NB4 (cell line): ENCODE data around the gene TMEM63C.

ENCODE experiments used
- DNase-seq: peaks from one replicate; pipeline ENCODE4 v3.0.0; 2010; ENCODE audit warnings: low read depth
- H3K4me3 ChIP-seq: one replicate; pipeline ENCODE4 v1.5.1; 2011; ENCODE audit warnings: mild to moderate bottlenecking, low read depth, low read length, moderate library complexity
- CTCF ChIP-seq: IDR thresholded peaks from one replicate; pipeline ENCODE4 v1.5.1; 2012; ENCODE audit warnings: low read depth, low read length
- MAX ChIP-seq: IDR thresholded peaks from 2 replicates; pipeline ENCODE4 v1.6.1; 2011; ENCODE audit warnings: low read depth, low read length
- MYC ChIP-seq: IDR thresholded peaks from 2 replicates; pipeline ENCODE4 v1.6.1; 2011; ENCODE audit warnings: low read depth, low read length
- POLR2A ChIP-seq: IDR thresholded peaks from 2 replicates; pipeline ENCODE4 v1.6.1; 2011; ENCODE audit warnings: mild to moderate bottlenecking; ENCODE audit not compliant: insufficient read length; ENCODE audit errors: extremely low read depth

Gene TMEM63C

GRCh38 chr14:77213679-77214016 lies 32.0 kb downstream of the TMEM63C start:
- no peak for TF ChIP-seq POLR2A
- no peak for TF ChIP-seq CTCF
- no peak for TF ChIP-seq MYC
- TF ChIP-seq MAX = no peak
- no peak overlapping the region for H3K4me3 ChIP-seq
- no peak for DNase-seq

- no peak for TF ChIP-seq MAX
- no peak for DNase-seq
- H3K4me3 ChIP-seq = no peak overlapping the region
These were observed 32.6 kb downstream of the TMEM63C start for GRCh38 chr14:77214216-77214615.

GRCh38 chr14:77217551-77217950 lies 36.0 kb downstream of the TMEM63C start:
- DNase-seq = no peak
- H3K4me3 ChIP-seq = no peak overlapping the region
- no peak for TF ChIP-seq POLR2A
- no peak for TF ChIP-seq MYC
- TF ChIP-seq CTCF = no peak
- no peak for TF ChIP-seq MAX

- TF ChIP-seq POLR2A = no peak
- TF ChIP-seq CTCF = no peak
- TF ChIP-seq MYC = no peak
- no peak for TF ChIP-seq MAX
- DNase-seq = no peak
These were observed 38.0 kb downstream of the TMEM63C start for GRCh38 chr14:77219591-77219990.

GRCh38 chr14:77220246-77221017 lies 38.8 kb downstream of the TMEM63C start:
- no peak overlapping the region for H3K4me3 ChIP-seq
- DNase-seq = no peak
- TF ChIP-seq CTCF (no peak), MYC (no peak), MAX (no peak), POLR2A (no peak)

More at GRCh38 chr14:77219591-77219990, 38.0 kb downstream of the TMEM63C start:
- H3K4me3 ChIP-seq = no peak overlapping the region

- no peak overlapping the region for H3K4me3 ChIP-seq
- DNase-seq = no peak
- no peak for TF ChIP-seq CTCF
- no peak for TF ChIP-seq MAX
- TF ChIP-seq MYC = no peak
These were observed 39.8 kb downstream of the TMEM63C start for GRCh38 chr14:77221241-77221871.
